HCT116 (cell line): Measurements from ENCODE around the gene MTHFD1L. TPM values are rescaled to one million over a fixed set of nuclear protein-coding genes. Genes with fewer than 3 reads are reported as not detected.
A peak's percentile ranks its signal among the peaks of the same experiment; 100 is the strongest.
"Not testable (repeated sequence)": the region's sequence is repeated elsewhere in the genome, so short reads cannot be mapped to it uniquely, and the experiment has no call there.

Experiments
- ATAC-seq: fragments of 200-7000 bp; cut with Tn5 transposase; 2 replicates; pipeline ENCODE4 v1.9.1; 2020; ENCODE audit warnings: mild to moderate bottlenecking, moderate library complexity
- BruUV-seq: library from RNA; stranded (reverse); fragments of 400-500 nt; replicated peaks from 2 replicates; lab custom pipeline; 2021; lab: Mats Ljungman, UMichigan
- CTCF ChIA-PET: fragments of 300-600 bp; sonication (Branson Sonifier 250); formaldehyde crosslinking; loops from one replicate; lab custom pipeline; 2021; ENCODE audit warnings: antibody characterized with exemption; lab: Charles Lee
- POLR2A ChIA-PET: fragments of 300-600, 350-600 bp; sonication (Branson Sonifier 250); formaldehyde crosslinking; loops from one replicate; lab custom pipeline; 2021; ENCODE audit warnings: antibody characterized with exemption; lab: Charles Lee
- RAD21 ChIA-PET, 2 experiments: fragments of 300-600 bp; sonication (Branson Sonifier 250); formaldehyde crosslinking; loops; one replicate each; lab custom pipeline; 2023; ENCODE audit warnings: low total read pairs in 2 of 2; ENCODE audit not compliant: uncharacterized antibody in 2 of 2, unreplicated experiment in 2 of 2, low non-redundant PET in 1 of 2; lab: Charles Lee
- DNase-seq: peaks from one replicate; pipeline ENCODE4 v3.0.0-alpha.2; 2010; ENCODE audit warnings: low read depth, low spot score
- H2AFZ ChIP-seq: fragments of 200-600 bp; shearing (Covaris generic), sonication (generic); 2 replicates; pipeline ENCODE4 v1.6.1; 2017; ENCODE audit warnings: low read depth, mixed run types, mixed read lengths, antibody characterized with exemption, low read length; ENCODE audit not compliant: poor library complexity, severe bottlenecking
- H3K27ac ChIP-seq: 2 replicates; pipeline ENCODE4 v1.5.1; 2012; ENCODE audit warnings: low read depth, low read length
- H3K27me3 ChIP-seq: fragments of 200-600 bp; sonication (generic); 2 replicates; pipeline ENCODE4 v1.6.1; 2016; ENCODE audit warnings: mixed run types, low read length, mixed read lengths; ENCODE audit not compliant: insufficient read depth
- H3K36me3 ChIP-seq, 2 experiments: fragments of 200-500 bp in 1 of 2; fragments of 200-600 bp in 1 of 2; sonication (Bioruptor generic) in 1 of 2; sonication (generic) in 1 of 2; 2 replicates each; pipeline versions ENCODE4 v1.5.1 to v1.6.1; 2014 to 2016; ENCODE audit warnings: low read length in 2 of 2, inconsistent platforms in 1 of 2, mixed read lengths in 1 of 2, mixed run types in 1 of 2; ENCODE audit not compliant: insufficient read depth in 2 of 2, control insufficient read depth in 1 of 2
- H3K4me1 ChIP-seq, 2 experiments: fragments of 200-600 bp in 1 of 2; sonication (generic) in 1 of 2; 2 replicates each; pipeline versions ENCODE4 v1.5.1 to v1.6.1; 2012 to 2017; ENCODE audit warnings: low read length in 2 of 2, inconsistent platforms in 1 of 2, mild to moderate bottlenecking in 1 of 2, mixed read lengths in 1 of 2, mixed run types in 1 of 2, moderate library complexity in 1 of 2; ENCODE audit not compliant: insufficient read depth in 2 of 2, control insufficient read depth in 1 of 2
- H3K4me2 ChIP-seq: fragments of 200-600 bp; sonication (generic); 2 replicates; pipeline ENCODE4 v1.6.1; 2017; ENCODE audit warnings: mixed run types, low read length, mixed read lengths
- H3K4me3 ChIP-seq, 2 experiments: fragments of 200-600 bp in 1 of 2; sonication (generic) in 1 of 2; replicated peaks in 1 of 2; 2 replicates each; pipeline ENCODE4 v1.5.1; 2011 to 2016; ENCODE audit warnings: low read length in 2 of 2, control low read depth in 1 of 2, low read depth in 1 of 2, mild to moderate bottlenecking in 1 of 2, mixed read lengths in 1 of 2, mixed run types in 1 of 2
- H3K79me2 ChIP-seq: fragments of 200-600 bp; sonication (generic); 2 replicates; pipeline ENCODE4 v1.6.1; 2017; ENCODE audit warnings: mild to moderate bottlenecking, mixed run types, low read length, moderate library complexity, mixed read lengths; ENCODE audit not compliant: insufficient read depth
- H3K9ac ChIP-seq: fragments of 200-600 bp; sonication (generic); 2 replicates; pipeline ENCODE4 v1.6.1; 2016; ENCODE audit warnings: low read length, mixed read lengths
- H3K9me2 ChIP-seq: fragments of 200-600 bp; sonication (generic), shearing (Covaris generic); 2 replicates; pipeline ENCODE4 v1.6.1; 2017; ENCODE audit warnings: mixed run types, mild to moderate bottlenecking, moderate library complexity; ENCODE audit not compliant: insufficient read depth
- H3K9me3 ChIP-seq, 2 experiments: fragments of 200-500 bp in 1 of 2; fragments of 200-600 bp in 1 of 2; sonication (Bioruptor generic) in 1 of 2; sonication (generic) in 1 of 2; 2 replicates each; pipeline ENCODE4 v1.6.1; 2014 to 2017; ENCODE audit warnings: low read length in 2 of 2, mixed read lengths in 2 of 2, inconsistent platforms in 1 of 2, low read depth in 1 of 2, mild to moderate bottlenecking in 1 of 2, mixed run types in 1 of 2, moderate library complexity in 1 of 2; ENCODE audit not compliant: control insufficient read depth in 1 of 2, insufficient read depth in 1 of 2
- H4K20me1 ChIP-seq: fragments of 200-600 bp; sonication (generic), shearing (Covaris generic); 2 replicates; pipeline ENCODE4 v1.6.1; 2017; ENCODE audit warnings: mixed run types, mild to moderate bottlenecking, moderate library complexity; ENCODE audit not compliant: insufficient read depth
- CBX3 ChIP-seq: IDR thresholded peaks from 2 replicates; pipeline ENCODE4 v1.6.1; 2012; ENCODE audit warnings: low read depth
- CEBPB ChIP-seq: IDR thresholded peaks from 2 replicates; pipeline ENCODE4 v1.6.1; 2012; ENCODE audit warnings: low read depth
- EGR1 ChIP-seq: IDR thresholded peaks from 2 replicates; pipeline ENCODE4 v1.6.1; 2012; ENCODE audit warnings: low read depth
- ELF1 ChIP-seq: IDR thresholded peaks from 2 replicates; pipeline ENCODE4 v1.6.1; 2012; ENCODE audit warnings: low read depth, borderline replicate concordance
- EZH2 ChIP-seq: fragments of 200-600 bp; sonication (generic); IDR thresholded peaks from 2 replicates; pipeline ENCODE4 v1.6.1; 2017; ENCODE audit warnings: antibody characterized with exemption, mixed run types
- FOSL1 ChIP-seq: IDR thresholded peaks from 2 replicates; pipeline ENCODE4 v1.6.1; 2012; ENCODE audit warnings: low read depth
- JUND ChIP-seq: IDR thresholded peaks from 2 replicates; pipeline ENCODE4 v1.6.1; 2012
- POLR2AphosphoS5 ChIP-seq: IDR thresholded peaks from 2 replicates; pipeline ENCODE4 v1.6.1; 2011; ENCODE audit warnings: mild to moderate bottlenecking, low read depth, low read length, moderate library complexity
- SP1 ChIP-seq: IDR thresholded peaks from 2 replicates; pipeline ENCODE4 v1.6.1; 2012; ENCODE audit warnings: low read depth
- SRF ChIP-seq: IDR thresholded peaks from 2 replicates; pipeline ENCODE4 v1.6.1; 2012; ENCODE audit warnings: low read depth
- TCF7L2 ChIP-seq: IDR thresholded peaks from 2 replicates; pipeline ENCODE4 v1.7.0; 2011; ENCODE audit warnings: borderline replicate concordance, inconsistent platforms; ENCODE audit not compliant: insufficient read depth, insufficient read length; ENCODE audit errors: extremely low read depth
- YY1 ChIP-seq: IDR thresholded peaks from 2 replicates; pipeline ENCODE4 v1.6.1; 2011; ENCODE audit warnings: low read length, low read depth, moderate library complexity, mild to moderate bottlenecking; ENCODE audit not compliant: insufficient replicate concordance; ENCODE audit errors: extremely low read depth
- ZFX ChIP-seq: fragments of 450-650 bp; IDR thresholded peaks from 2 replicates; pipeline ENCODE4 v1.6.1; 2017
- ZNF274 ChIP-seq: fragments of 200-500 bp; sonication (Bioruptor generic); IDR thresholded peaks from 2 replicates; pipeline ENCODE4 v1.6.1; 2014; ENCODE audit warnings: mild to moderate bottlenecking, low read depth, low read length, inconsistent platforms
- intact Hi-C: fragments of 100-400 bp; cut with micrococcal nuclease; formaldehyde crosslinking; loops from 2 replicates; pipeline ENCODE4 v1.10.0; 2022
- total RNA-seq: library from RNA; stranded (reverse); gene quantifications from one replicate; pipeline ENCODE4 v1.2.1, GENCODE V29; 2021; ENCODE audit not compliant: unreplicated experiment
- TF ChIP-seq, protein P1 (sequence below), 3 experiments: fragments of 200-600 bp in 1 of 3; sonication (generic) in 1 of 3; IDR thresholded peaks in 2 of 3; conservative IDR thresholded peaks in 1 of 3; 2 replicates each; pipeline ENCODE4 v1.5.1; 2012 to 2017; ENCODE audit warnings: low read depth in 2 of 3, low read length in 2 of 3, antibody characterized with exemption in 1 of 3, borderline replicate concordance in 1 of 3, control low read depth in 1 of 3, mild to moderate bottlenecking in 1 of 3, mixed read lengths in 1 of 3, mixed run types in 1 of 3, moderate library complexity in 1 of 3; ENCODE audit not compliant: insufficient read depth in 1 of 3
- TF ChIP-seq, protein P2 (sequence below): IDR thresholded peaks from 2 replicates; pipeline ENCODE4 v1.6.1; 2012

MTHFD1L gene
- total RNA-seq, 1 experiment from 2014 or later: 127 TPM

DNA sequence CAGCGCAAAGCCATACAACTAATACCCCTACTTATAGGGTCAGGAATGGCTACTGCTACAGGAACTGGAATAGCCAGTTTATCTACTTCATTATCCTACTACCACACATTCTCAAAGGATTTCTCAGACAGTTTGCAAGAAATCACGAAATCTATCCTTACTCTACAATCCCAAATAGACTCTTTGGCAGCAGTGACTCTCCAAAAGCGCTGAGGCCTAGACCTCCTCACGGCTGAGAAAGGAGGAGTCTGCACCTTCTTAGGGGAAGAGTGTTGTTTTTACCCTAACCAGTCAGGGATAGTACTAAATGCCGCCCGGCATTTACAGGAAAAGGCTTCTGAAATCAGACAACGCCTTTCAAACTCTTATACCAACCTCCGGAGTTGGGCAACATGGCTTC, 10.3 kb upstream of the MTHFD1L start:
- H4K20me1 ChIP-seq, intact Hi-C loops, H3K27me3 ChIP-seq, H3K9me2 ChIP-seq, DNase-seq, H3K9ac ChIP-seq, RAD21 ChIA-PET, ATAC-seq, H2AFZ ChIP-seq, H3K79me2 ChIP-seq, H3K36me3 ChIP-seq, H3K27ac ChIP-seq, H3K4me3 ChIP-seq, BruUV-seq, POLR2A ChIA-PET, CTCF ChIA-PET, H3K4me2 ChIP-seq, H3K9me3 ChIP-seq: not testable (repeated sequence)
- peaks cover 24 to 41% of the 10 kb centered on the region in 2 experiments for H3K4me1 ChIP-seq

DNA sequence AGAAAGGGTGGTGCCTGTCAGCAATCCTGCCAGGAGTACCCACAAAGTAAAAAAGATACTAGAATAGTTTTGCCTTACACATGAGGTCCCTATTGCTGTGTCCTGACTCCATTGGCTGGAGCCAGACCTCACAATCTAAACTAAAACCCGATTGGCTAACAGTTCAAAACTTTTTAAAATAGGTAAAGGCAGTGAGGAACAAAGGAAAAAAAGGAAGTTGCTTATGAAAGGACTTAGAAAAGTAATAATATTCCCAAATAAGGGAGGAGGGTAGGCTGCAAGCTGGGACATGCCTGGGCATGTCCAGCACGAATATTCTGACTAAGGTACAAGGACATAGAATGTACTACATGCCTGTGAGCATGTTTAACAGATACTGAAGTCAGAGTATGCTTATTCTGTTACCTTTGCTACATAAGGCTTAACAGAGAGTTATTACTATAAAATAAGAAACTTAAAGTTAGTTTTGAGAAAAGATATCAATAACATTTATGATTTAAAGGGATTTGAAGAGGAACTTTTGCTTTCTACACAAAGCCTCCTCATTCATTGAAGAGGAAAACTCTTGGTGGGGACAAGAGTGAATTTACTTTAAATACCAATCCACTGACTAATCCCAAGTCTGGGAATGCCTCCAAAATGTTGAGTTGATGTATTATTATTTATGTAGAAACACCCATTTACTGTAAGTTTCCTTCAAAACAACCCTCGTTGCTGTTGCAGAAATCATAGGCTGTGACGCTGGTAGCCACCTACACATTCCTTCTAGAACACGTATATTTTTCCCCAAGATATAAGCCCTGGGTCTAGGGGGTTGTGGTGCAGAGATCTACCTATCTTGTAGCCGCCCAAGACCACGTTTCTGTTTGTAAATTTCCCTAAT, 8.2 kb upstream of the MTHFD1L start:
- peak; percentile 72 for DNase-seq
- CTCF ChIA-PET: no interaction called here
- peak overlapping the region; percentile 47 for H3K9ac ChIP-seq
- peak; percentile 41 for TF ChIP-seq POLR2AphosphoS5
- TF ChIP-seq, protein P1, sequence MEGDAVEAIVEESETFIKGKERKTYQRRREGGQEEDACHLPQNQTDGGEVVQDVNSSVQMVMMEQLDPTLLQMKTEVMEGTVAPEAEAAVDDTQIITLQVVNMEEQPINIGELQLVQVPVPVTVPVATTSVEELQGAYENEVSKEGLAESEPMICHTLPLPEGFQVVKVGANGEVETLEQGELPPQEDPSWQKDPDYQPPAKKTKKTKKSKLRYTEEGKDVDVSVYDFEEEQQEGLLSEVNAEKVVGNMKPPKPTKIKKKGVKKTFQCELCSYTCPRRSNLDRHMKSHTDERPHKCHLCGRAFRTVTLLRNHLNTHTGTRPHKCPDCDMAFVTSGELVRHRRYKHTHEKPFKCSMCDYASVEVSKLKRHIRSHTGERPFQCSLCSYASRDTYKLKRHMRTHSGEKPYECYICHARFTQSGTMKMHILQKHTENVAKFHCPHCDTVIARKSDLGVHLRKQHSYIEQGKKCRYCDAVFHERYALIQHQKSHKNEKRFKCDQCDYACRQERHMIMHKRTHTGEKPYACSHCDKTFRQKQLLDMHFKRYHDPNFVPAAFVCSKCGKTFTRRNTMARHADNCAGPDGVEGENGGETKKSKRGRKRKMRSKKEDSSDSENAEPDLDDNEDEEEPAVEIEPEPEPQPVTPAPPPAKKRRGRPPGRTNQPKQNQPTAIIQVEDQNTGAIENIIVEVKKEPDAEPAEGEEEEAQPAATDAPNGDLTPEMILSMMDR (IDR thresholded peaks at IDR 0.05 in 2 of 3, conservative IDR thresholded peaks at IDR 0.05 in 1 of 3; ENCODE audit: borderline replicate concordance in 1 of 3, insufficient read depth in 1 of 3, low read depth in 2 of 3, low read length in 2 of 3): no peak
- TF ChIP-seq SP1: peak; percentile 65
- peak; percentile 75 for TF ChIP-seq JUND
- TF ChIP-seq ZNF274: no peak
- no peak for TF ChIP-seq EZH2
- TF ChIP-seq, protein P2, sequence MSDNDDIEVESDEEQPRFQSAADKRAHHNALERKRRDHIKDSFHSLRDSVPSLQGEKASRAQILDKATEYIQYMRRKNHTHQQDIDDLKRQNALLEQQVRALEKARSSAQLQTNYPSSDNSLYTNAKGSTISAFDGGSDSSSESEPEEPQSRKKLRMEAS: peak; percentile 53; the same call in 1 of the 2 replicates
- peak; percentile 31; the same call in 1 of the 2 replicates for TF ChIP-seq EGR1
- no peak for TF ChIP-seq YY1
- 0 out of 2 replicates have a peak, but pooled peaks have one; percentile 21 for TF ChIP-seq CBX3
- no peak for TF ChIP-seq ZFX
- TF ChIP-seq FOSL1: peak; percentile 72; the same call in 1 of the 2 replicates
- TF ChIP-seq SRF: peak; percentile 91
- no peak for TF ChIP-seq TCF7L2
- no peak for TF ChIP-seq ELF1
- peak; percentile 55; the same call in 1 of the 2 replicates for TF ChIP-seq CEBPB

More for the DNA sequence above, 8.2 kb upstream of the MTHFD1L start:
- Histone ChIP-seq H3K27me3 (no peaks in the 10 kb centered on the region), H3K36me3 (no peaks in the 10 kb centered on the region), H3K79me2 (no peaks in the 10 kb centered on the region), H3K9me2 (no peaks in the 10 kb centered on the region), H3K4me2 (peak overlapping the region; percentile 54), H3K4me1 (peaks cover 24 to 41% of the 10 kb centered on the region in 2 experiments), H4K20me1 (no peaks in the 10 kb centered on the region), H2AFZ (peak overlapping the region; percentile 48), H3K27ac (peak overlapping the region; percentile 90), H3K9me3 (no peaks in the 10 kb centered on the region), H3K4me3 (peak overlapping the region; percentile 1 to 16; a peak in 2 of 4 replicates)
- ChIA-PET RAD21 (no interaction called here), POLR2A (no interaction called here)
- BruUV-seq: no TSS peak
- intact Hi-C loops: no loop called here
- peak; percentile 83 for ATAC-seq
